GM23338 (cell line): ENCODE measurements around the gene ELL2. TPM values are rescaled to one million over a fixed set of nuclear protein-coding genes. Genes with fewer than 3 reads are reported as not detected.

Experiments
- ATAC-seq: fragments of 200-7000 bp; cut with Tn5 transposase; 3 replicates; pipeline ENCODE4 v1.9.1; 2020
- DNase-seq: peaks from one replicate; pipeline ENCODE4 v3.0.0-alpha.2; 2015; ENCODE audit warnings: low spot score
- H2AFZ ChIP-seq: fragments of 200-600 bp; sonication (generic); 2 replicates; pipeline ENCODE4 v1.8.0; 2016; ENCODE audit warnings: antibody characterized with exemption, mild to moderate bottlenecking, moderate library complexity
- H3F3A ChIP-seq: fragments of 200-600 bp; sonication (generic); replicated peaks from 2 replicates; pipeline ENCODE4 v1.8.0; 2017; ENCODE audit warnings: antibody characterized with exemption, mixed run types, low read depth
- H3K27ac ChIP-seq: fragments of 200-600 bp; sonication (generic); 2 replicates; pipeline ENCODE4 v1.6.1; 2016; ENCODE audit warnings: low read depth
- H3K27me3 ChIP-seq: fragments of 200-600 bp; sonication (generic); 2 replicates; pipeline ENCODE4 v1.8.0; 2016; ENCODE audit warnings: mild to moderate bottlenecking, mixed run types, moderate library complexity; ENCODE audit not compliant: insufficient read depth
- H3K36me3 ChIP-seq: fragments of 200-600 bp; sonication (generic); 2 replicates; pipeline ENCODE4 v1.8.0; 2016; ENCODE audit warnings: mild to moderate bottlenecking; ENCODE audit not compliant: insufficient read depth
- H3K4me1 ChIP-seq: fragments of 200-600 bp; sonication (generic); 2 replicates; pipeline ENCODE4 v1.8.0; 2016; ENCODE audit warnings: mild to moderate bottlenecking, moderate library complexity; ENCODE audit not compliant: insufficient read depth
- H3K4me2 ChIP-seq: fragments of 200-600 bp; sonication (generic); 2 replicates; pipeline ENCODE4 v1.7.1; 2017; ENCODE audit warnings: mixed run types
- H3K4me3 ChIP-seq: fragments of 200-600 bp; sonication (generic); 2 replicates; pipeline ENCODE4 v1.6.1; 2016; ENCODE audit warnings: mixed run types
- H3K79me2 ChIP-seq: fragments of 200-600 bp; sonication (generic); replicated peaks from 2 replicates; pipeline ENCODE4 v1.8.0; 2017; ENCODE audit warnings: mild to moderate bottlenecking; ENCODE audit not compliant: insufficient read depth
- H3K9me2 ChIP-seq: fragments of 200-600 bp; sonication (generic); 2 replicates; pipeline ENCODE4 v1.8.0; 2017; ENCODE audit not compliant: insufficient read depth
- H4K20me1 ChIP-seq: fragments of 200-600 bp; sonication (generic); replicated peaks from 2 replicates; pipeline ENCODE4 v1.8.0; 2017; ENCODE audit warnings: mild to moderate bottlenecking; ENCODE audit not compliant: insufficient read depth
- H3K27ac Mint-ChIP-seq: 2 replicates; pipeline ENCODE4 v1.8.0; 2020; ENCODE audit warnings: inconsistent platforms, mild to moderate bottlenecking, moderate library complexity, mixed read lengths
- H3K27me3 Mint-ChIP-seq: 3 replicates; pipeline ENCODE4 v1.8.0; 2022; ENCODE audit warnings: low read depth, mild to moderate bottlenecking, moderate library complexity, mixed read lengths, inconsistent platforms; ENCODE audit not compliant: insufficient read depth, poor library complexity
- H3K36me3 Mint-ChIP-seq: 3 replicates; pipeline ENCODE4 v1.8.0; 2021; ENCODE audit warnings: low read depth, mild to moderate bottlenecking, inconsistent platforms, moderate library complexity, mixed read lengths
- H3K4me1 Mint-ChIP-seq: 3 replicates; pipeline ENCODE4 v1.8.0; 2020; ENCODE audit warnings: mild to moderate bottlenecking, inconsistent platforms, mixed read lengths
- H3K4me3 Mint-ChIP-seq: 3 replicates; pipeline ENCODE4 v1.8.0; 2021; ENCODE audit warnings: moderate library complexity, mild to moderate bottlenecking, inconsistent platforms, mixed read lengths
- H3K9me3 Mint-ChIP-seq: 3 replicates; pipeline ENCODE4 v1.8.0; 2020; ENCODE audit warnings: moderate library complexity, mild to moderate bottlenecking, inconsistent platforms, mixed read lengths
- CTCF ChIP-seq, 2 experiments: fragments of 200-600 bp in 1 of 2; sonication (generic) in 1 of 2; conservative IDR thresholded peaks; 2 replicates each; pipeline versions ENCODE4 v1.5.1 to v1.6.1; 2016 to 2017; ENCODE audit warnings: antibody characterized with exemption in 2 of 2, low read depth in 2 of 2, mild to moderate bottlenecking in 2 of 2, moderate library complexity in 1 of 2
- ETS1 ChIP-seq: IDR thresholded peaks from 2 replicates; pipeline ENCODE4 v1.6.1; 2016; ENCODE audit warnings: antibody characterized with exemption
- EZH2 ChIP-seq: fragments of 200-600 bp; sonication (generic); IDR thresholded peaks from one replicate; pipeline ENCODE4 v1.8.0; 2017; ENCODE audit warnings: antibody characterized with exemption, mild to moderate bottlenecking, low read depth; ENCODE audit not compliant: unreplicated experiment
- EZH2phosphoT487 ChIP-seq: fragments of 200-600 bp; sonication (generic); IDR thresholded peaks from one replicate; pipeline ENCODE4 v1.8.1; 2018; ENCODE audit warnings: antibody characterized with exemption; ENCODE audit not compliant: unreplicated experiment
- JUNB ChIP-seq: IDR thresholded peaks from one replicate; pipeline ENCODE4 v1.6.1; 2016; ENCODE audit warnings: antibody characterized with exemption; ENCODE audit not compliant: unreplicated experiment
- POLR2AphosphoS5 ChIP-seq: IDR thresholded peaks from 2 replicates; pipeline ENCODE4 v1.6.1; 2016; ENCODE audit warnings: antibody characterized with exemption, low read depth
- STAT1 ChIP-seq: IDR thresholded peaks from one replicate; pipeline ENCODE4 v1.6.1; 2016; ENCODE audit warnings: antibody characterized with exemption; ENCODE audit not compliant: unreplicated experiment
- ZNF114 ChIP-seq: fragments of 250-450 bp; sonication (Bioruptor Pico); IDR thresholded peaks from 2 replicates; pipeline ENCODE4 v1.5.0; 2020; ENCODE audit warnings: mild to moderate bottlenecking, moderate library complexity
- ZNF331 ChIP-seq: fragments of 250-450 bp; sonication (Bioruptor Pico); IDR thresholded peaks from 2 replicates; pipeline ENCODE4 v1.5.0; 2020; ENCODE audit warnings: low read depth, mild to moderate bottlenecking, moderate library complexity
- polyA plus RNA-seq: library from polyadenylated mRNA; unstranded; fragments of >200 nt; fragmentation: Nextera tagmentation; extraction: Ambion mirVana; gene quantifications from 2 replicates; pipeline ENCODE4 v1.2.1, GENCODE V29; 2016
- total RNA-seq: library from RNA; depleted of rRNA; stranded (reverse); fragments of >200 nt; shearing (Covaris generic); gene quantifications from 2 replicates; pipeline ENCODE4 v1.2.3, GENCODE V29; 2014
- TF ChIP-seq, protein P1 (sequence below): fragments of 250-450 bp; sonication (Bioruptor Pico); IDR thresholded peaks from 2 replicates; pipeline ENCODE4 v1.5.0; 2020; ENCODE audit warnings: mild to moderate bottlenecking, moderate library complexity

Gene ELL2
- total and polyA plus RNA-seq, 2 experiments from 2014 or later, result 7.4 to 32.6 TPM

DNA sequence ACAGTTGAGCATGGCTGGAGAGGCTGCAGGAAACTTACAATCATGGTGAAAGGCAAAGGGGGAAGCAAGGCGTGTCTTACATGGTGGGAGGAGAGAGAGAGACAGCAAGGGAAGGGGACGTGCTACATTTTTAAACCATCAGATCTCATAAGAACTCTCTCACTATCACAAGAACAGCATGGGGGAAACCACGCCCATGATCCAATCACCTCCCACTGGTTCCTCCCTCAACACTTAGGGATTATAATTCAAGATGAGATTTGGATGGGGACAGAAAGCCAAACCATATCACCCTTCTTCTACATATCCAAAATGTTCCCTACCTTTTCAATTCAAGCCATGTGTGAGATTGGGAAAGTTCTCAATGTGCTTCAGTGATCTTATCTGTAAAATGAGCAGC lies 116.3 kb downstream of the ELL2 start:
- Histone ChIP-seq H3F3A (no peaks in the 10 kb centered on the region), H3K4me3 (no peak overlapping the region), H3K4me1 (no peaks in the 10 kb centered on the region), H3K27ac (no peak overlapping the region), H3K4me2 (no peak overlapping the region), H4K20me1 (no peaks in the 10 kb centered on the region), H2AFZ (0 out of 2 replicates have a peak overlapping the region, but pooled peaks have one; percentile 32), H3K36me3 (no peaks in the 10 kb centered on the region), H3K27me3 (no peaks in the 10 kb centered on the region), H3K9me2 (no peaks in the 10 kb centered on the region), H3K79me2 (no peaks in the 10 kb centered on the region)
- Mint-ChIP-seq H3K27ac (no peak overlapping the region), H3K4me1 (peaks cover 2% of the 10 kb centered on the region; the same call in 1 of the 3 replicates), H3K36me3 (no peaks in the 10 kb centered on the region), H3K9me3 (no peaks in the 10 kb centered on the region), H3K4me3 (no peak overlapping the region), H3K27me3 (no peaks in the 10 kb centered on the region)
- DNase-seq (no peak), ATAC-seq (no peak)
- TF ChIP-seq POLR2AphosphoS5, result no peak
- no peak for TF ChIP-seq EZH2phosphoT487
- no peak for TF ChIP-seq ZNF331
- no peak for TF ChIP-seq JUNB
- TF ChIP-seq CTCF (conservative IDR thresholded peaks at IDR 0.05; ENCODE audit: low read depth in 2 of 2), result no peak

- ATAC-seq (no peak), DNase-seq (no peak)
- H3K27ac ChIP-seq, result no peak overlapping the region
- no peaks in the 10 kb centered on the region for H3F3A ChIP-seq
- no peaks in the 10 kb centered on the region for H3K4me1 ChIP-seq
- H3K9me3 Mint-ChIP-seq, result no peaks in the 10 kb centered on the region
- peak overlapping the region; percentile 28; the same call in 1 of the 2 replicates for H2AFZ ChIP-seq
- peaks cover 8% of the 10 kb centered on the region; the same call in 1 of the 2 replicates for H3K9me2 ChIP-seq
- H3K27ac Mint-ChIP-seq, result no peak overlapping the region
- no peaks in the 10 kb centered on the region for H3K36me3 Mint-ChIP-seq
- no peak overlapping the region for H3K4me3 ChIP-seq
- H3K79me2 ChIP-seq, result no peaks in the 10 kb centered on the region
- H3K4me1 Mint-ChIP-seq, result peaks cover 2% of the 10 kb centered on the region; the same call in 1 of the 3 replicates
- H3K27me3 Mint-ChIP-seq, result no peaks in the 10 kb centered on the region
- no peaks in the 10 kb centered on the region for H4K20me1 ChIP-seq
- H3K4me2 ChIP-seq, result no peak overlapping the region
- H3K36me3 ChIP-seq, result no peaks in the 10 kb centered on the region
- no peaks in the 10 kb centered on the region for H3K27me3 ChIP-seq
- H3K4me3 Mint-ChIP-seq, result no peak overlapping the region
- no peak for TF ChIP-seq POLR2AphosphoS5
- TF ChIP-seq, protein P1, sequence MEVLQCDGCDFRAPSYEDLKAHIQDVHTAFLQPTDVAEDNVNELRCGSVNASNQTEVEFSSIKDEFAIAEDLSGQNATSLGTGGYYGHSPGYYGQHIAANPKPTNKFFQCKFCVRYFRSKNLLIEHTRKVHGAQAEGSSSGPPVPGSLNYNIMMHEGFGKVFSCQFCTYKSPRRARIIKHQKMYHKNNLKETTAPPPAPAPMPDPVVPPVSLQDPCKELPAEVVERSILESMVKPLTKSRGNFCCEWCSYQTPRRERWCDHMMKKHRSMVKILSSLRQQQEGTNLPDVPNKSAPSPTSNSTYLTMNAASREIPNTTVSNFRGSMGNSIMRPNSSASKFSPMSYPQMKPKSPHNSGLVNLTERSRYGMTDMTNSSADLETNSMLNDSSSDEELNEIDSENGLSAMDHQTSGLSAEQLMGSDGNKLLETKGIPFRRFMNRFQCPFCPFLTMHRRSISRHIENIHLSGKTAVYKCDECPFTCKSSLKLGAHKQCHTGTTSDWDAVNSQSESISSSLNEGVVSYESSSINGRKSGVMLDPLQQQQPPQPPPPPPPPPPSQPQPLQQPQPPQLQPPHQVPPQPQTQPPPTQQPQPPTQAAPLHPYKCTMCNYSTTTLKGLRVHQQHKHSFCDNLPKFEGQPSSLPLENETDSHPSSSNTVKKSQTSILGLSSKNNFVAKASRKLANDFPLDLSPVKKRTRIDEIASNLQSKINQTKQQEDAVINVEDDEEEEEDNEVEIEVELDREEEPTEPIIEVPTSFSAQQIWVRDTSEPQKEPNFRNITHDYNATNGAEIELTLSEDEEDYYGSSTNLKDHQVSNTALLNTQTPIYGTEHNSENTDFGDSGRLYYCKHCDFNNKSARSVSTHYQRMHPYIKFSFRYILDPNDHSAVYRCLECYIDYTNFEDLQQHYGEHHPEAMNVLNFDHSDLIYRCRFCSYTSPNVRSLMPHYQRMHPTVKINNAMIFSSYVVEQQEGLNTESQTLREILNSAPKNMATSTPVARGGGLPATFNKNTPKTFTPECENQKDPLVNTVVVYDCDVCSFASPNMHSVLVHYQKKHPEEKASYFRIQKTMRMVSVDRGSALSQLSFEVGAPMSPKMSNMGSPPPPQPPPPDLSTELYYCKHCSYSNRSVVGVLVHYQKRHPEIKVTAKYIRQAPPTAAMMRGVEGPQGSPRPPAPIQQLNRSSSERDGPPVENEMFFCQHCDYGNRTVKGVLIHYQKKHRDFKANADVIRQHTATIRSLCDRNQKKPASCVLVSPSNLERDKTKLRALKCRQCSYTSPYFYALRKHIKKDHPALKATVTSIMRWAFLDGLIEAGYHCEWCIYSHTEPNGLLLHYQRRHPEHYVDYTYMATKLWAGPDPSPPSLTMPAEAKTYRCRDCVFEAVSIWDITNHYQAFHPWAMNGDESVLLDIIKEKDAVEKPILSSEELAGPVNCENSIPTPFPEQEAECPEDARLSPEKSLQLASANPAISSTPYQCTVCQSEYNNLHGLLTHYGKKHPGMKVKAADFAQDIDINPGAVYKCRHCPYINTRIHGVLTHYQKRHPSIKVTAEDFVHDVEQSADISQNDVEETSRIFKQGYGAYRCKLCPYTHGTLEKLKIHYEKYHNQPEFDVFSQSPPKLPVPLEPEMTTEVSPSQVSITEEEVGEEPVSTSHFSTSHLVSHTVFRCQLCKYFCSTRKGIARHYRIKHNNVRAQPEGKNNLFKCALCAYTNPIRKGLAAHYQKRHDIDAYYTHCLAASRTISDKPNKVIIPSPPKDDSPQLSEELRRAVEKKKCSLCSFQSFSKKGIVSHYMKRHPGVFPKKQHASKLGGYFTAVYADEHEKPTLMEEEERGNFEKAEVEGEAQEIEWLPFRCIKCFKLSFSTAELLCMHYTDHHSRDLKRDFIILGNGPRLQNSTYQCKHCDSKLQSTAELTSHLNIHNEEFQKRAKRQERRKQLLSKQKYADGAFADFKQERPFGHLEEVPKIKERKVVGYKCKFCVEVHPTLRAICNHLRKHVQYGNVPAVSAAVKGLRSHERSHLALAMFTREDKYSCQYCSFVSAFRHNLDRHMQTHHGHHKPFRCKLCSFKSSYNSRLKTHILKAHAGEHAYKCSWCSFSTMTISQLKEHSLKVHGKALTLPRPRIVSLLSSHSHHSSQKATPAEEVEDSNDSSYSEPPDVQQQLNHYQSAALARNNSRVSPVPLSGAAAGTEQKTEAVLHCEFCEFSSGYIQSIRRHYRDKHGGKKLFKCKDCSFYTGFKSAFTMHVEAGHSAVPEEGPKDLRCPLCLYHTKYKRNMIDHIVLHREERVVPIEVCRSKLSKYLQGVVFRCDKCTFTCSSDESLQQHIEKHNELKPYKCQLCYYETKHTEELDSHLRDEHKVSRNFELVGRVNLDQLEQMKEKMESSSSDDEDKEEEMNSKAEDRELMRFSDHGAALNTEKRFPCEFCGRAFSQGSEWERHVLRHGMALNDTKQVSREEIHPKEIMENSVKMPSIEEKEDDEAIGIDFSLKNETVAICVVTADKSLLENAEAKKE (CRISPR knock-in tag), result no peak
- TF ChIP-seq STAT1, result no peak
- no peak for TF ChIP-seq JUNB
- TF ChIP-seq ZNF114 (CRISPR knock-in tag), result no peak
- no peak for TF ChIP-seq ETS1
- no peak for TF ChIP-seq ZNF331
- no peak for TF ChIP-seq EZH2
- no peak for TF ChIP-seq CTCF (conservative IDR thresholded peaks at IDR 0.05; ENCODE audit: low read depth in 2 of 2)
Observed at GRCh38 chr5:95843733-95844223, 117.9 kb downstream of the ELL2 start.
